Measurements from ENCODE around the gene ZNF507.

Gene ZNF507

GRCh38 chr19:32345261-32346207, at the start of gene ZNF507:
ZNF507 (plus strand) TSS chr19:32345610; CDS start chr19:32352831, 7,221 bp downstream.
- peak; percentile 75 to 78 for DNase-seq (ENCODE audit: low read depth in 2 of 2)

- no peak for DNase-seq (ENCODE audit: low read depth in 2 of 2)
Measured at GRCh38 chr19:32296694-32297093, 48.7 kb upstream of the ZNF507 start.

DNA sequence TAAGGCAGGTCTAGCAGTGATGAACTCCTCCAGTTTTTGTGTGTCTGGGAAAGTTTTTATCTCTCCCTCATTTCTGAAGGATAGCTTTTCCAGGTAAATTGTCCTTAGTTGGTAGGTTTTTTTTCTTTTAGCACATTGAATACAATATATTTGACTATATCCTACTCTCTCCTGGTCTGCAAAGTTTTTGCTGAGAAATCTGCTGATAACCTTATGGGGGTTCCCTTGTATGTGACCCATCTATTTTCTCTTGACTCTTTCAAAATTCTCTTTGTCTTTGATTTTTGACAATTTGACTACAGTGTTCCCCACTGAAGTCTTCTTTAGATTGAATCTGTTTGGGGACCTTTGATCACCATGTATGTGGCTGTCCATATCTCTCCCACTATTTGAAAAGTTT, 42.6 kb upstream of the ZNF507 start:
- DNase-seq (ENCODE audit: low read depth in 2 of 2) = no peak

GRCh38 chr19:32303193-32303592, 42.2 kb upstream of the ZNF507 start:
- no peak for DNase-seq (ENCODE audit: low read depth in 2 of 2)

- no peak for DNase-seq (ENCODE audit: low read depth in 2 of 2)
Measured at GRCh38 chr19:32307591-32307990, 37.8 kb upstream of the ZNF507 start.

DNA sequence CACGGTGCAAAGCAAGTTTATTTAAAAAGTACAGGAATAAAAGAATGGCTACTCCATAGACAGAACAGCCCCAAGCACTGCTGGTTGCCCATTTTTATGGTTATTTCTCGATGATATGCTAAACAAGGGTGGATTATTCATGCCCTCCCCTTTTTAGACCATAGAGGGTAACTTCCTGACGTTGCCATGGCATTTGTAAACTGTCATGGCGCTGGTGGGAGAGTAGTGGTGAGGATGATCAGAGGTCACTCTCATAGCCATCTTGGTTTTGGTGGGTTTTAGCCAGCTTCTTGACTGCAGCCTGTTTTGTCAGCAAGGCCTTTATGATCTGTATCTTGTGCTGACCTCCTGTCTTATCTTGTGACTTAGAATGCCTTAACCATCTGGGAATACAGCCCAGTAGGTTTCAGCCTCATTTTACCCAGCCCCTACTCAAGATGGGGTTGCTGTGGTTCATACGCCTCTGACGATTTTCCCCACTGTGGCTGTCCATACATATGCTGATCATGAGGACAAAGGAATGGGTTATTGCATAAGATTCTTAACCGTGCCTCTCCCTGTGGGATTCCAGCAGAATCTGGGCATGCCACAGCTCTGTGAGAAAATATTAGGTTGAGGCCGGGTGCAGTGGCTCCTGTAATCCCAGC, 36.9 kb upstream of the ZNF507 start:
- no peak for DNase-seq (ENCODE audit: low read depth in 2 of 2)

DNA sequence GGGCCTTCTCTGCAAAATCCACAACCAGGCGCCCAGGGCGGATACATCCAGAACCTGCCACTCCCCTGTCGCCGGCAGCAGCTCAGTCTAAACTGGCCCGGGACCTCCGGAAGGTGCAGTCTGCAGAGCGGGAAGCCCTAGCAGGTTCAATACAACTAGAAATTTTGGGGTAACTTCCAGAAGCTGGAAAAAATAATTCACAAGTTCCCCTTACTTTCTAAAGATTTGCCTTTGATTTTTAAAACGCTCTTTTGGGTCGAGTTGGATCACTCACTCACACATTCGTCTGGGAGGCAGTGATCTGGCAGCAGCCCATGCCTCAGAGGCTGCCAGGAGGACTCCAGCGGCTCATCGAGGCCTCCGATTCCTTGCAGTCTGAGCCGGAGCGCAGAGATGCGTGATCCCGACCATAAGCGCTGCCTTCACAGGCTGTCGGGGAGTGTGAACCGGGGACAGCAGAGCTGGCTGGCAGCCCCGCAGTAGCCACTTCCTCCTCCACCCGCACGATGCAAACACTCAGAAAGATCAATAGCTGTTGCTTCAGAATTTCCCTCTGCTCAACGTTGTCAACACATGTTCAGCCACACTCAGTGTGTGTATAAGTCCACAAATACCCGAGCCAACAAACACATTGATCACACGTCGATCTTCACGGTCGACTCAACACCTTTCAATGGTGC, 35.6 kb upstream of the ZNF507 start:
- no peak for DNase-seq (ENCODE audit: low read depth in 2 of 2)

DNA sequence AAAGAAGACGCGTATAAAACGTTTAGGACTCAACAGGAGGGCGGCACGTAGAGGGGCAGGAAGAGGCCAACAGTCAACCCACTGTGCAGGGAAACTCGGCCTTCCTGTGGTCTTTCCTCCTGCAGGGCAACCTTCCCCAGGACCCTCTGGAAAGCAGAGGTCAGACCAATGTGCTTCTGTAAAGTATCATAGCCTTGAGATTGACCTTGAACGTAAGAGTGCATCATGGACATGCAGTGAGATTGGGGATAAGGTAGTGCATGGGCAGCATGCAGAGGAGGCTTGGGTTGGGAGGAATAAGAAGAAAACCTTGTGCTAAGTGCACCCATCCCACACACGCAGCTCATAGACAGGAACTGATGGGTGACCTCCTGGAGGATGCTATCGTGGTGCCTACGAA, 34.0 kb upstream of the ZNF507 start:
- DNase-seq (ENCODE audit: low read depth in 2 of 2) = no peak

- no peak for DNase-seq (ENCODE audit: low read depth in 2 of 2)
Measured at GRCh38 chr19:32313569-32314265, 31.7 kb upstream of the ZNF507 start.

DNA sequence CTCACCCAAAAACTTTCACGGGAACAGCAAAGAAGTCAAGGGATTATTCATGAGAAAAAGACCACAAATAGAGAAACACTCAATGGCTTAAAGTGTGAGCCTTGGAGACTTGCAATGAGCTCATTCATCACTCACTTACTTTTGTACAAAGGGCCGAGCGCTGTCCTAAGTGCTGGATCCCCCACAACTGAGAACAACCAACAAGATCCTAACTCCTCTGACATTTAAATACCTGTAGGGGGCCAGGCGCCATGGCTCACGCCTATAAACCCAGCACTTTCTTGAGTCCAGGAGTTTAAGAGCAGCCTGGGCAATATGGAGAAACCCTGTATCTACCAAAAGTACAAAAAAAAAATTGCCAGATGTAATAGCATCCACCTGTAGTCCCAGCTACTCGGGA, 29.4 kb upstream of the ZNF507 start:
- no peak for DNase-seq (ENCODE audit: low read depth in 2 of 2)

GRCh38 chr19:32317086-32317485, 28.3 kb upstream of the ZNF507 start:
- no peak for DNase-seq (ENCODE audit: low read depth in 2 of 2)

DNA sequence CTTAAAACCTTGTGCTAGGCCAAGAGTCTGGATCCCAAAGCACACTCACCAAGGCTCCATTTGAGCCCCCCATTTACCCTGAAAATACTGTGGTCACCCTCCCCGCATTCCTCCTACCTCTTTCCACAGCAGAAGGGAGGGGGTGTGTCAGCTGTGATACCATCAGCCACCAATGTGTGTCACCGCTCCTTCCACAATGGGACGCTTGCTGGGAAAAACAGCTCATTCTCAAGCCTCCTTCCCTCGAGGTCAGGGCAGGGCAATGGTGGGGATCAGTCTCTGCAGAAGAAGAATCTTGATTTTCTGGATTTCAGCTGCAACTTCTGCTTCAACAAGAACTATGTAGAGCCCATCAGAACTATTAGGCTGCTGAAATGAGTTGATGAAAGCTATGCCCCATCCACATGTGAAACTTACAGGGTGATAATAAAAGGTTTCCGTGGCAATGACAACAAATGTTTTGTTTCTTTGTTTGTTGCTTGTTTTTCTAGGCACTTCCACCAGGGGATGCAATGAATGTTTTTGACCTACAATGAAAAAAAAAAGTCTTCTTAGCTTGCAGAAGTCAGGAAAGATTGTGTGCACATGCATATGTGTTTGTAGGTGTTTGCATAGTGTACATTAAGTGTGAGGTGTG, 26.4 kb upstream of the ZNF507 start:
- peak in 1 of 2 experiments; percentile 1 for DNase-seq (ENCODE audit: low read depth in 2 of 2)

DNA sequence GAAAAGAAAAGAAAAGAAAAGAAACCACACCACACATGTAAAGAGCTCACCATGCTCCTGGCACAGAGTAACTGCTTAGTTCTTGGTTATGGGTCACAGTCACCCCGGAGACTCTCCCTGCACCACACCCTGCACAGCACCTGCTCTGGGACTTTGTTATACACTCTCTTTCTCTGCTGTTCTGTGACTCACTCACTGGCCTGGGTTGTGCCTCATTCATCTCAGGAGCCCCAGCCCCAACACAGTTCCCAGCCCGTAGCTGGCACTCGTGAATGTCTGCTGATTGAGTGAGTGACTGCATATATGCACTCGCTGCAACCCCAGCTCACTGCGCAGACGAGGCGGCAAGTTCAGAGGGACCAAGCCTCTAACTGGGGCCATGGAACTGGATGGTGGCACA, 22.9 kb upstream of the ZNF507 start:
- no peak for DNase-seq (ENCODE audit: low read depth in 2 of 2)

DNA sequence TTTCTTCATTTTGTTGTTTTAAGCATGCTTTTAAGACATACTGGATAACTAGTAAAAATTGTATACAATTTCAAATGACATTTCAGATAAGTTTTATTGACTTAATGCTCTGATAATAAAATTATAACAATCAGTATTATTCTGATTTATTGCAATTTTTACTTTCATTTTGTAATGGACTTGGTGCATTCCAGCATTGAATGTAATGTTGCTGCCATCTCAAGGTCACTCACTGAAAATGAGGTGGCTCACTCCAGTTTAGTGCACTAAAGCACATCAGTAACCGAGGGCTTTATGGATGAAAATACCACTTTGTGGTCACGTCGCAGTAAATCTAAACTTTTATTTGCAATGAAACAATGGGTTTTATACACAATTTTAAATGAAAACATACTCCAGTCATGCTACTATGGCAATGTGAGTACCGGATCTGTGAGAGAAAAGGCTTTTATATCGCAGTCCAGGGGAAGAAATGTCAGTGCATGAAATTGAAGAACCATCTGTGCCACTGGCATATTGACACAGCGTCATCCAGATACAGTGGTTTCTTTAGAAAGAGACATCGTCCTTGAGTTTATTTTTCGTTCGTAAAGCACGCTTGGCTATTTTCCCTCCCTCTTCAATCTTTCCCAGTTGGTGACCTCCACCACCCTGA, 20.7 kb upstream of the ZNF507 start:
- DNase-seq (ENCODE audit: low read depth in 2 of 2) = no peak

GRCh38 chr19:32330213-32330857, 15.1 kb upstream of the ZNF507 start:
- no peak for DNase-seq (ENCODE audit: low read depth in 2 of 2)

DNA sequence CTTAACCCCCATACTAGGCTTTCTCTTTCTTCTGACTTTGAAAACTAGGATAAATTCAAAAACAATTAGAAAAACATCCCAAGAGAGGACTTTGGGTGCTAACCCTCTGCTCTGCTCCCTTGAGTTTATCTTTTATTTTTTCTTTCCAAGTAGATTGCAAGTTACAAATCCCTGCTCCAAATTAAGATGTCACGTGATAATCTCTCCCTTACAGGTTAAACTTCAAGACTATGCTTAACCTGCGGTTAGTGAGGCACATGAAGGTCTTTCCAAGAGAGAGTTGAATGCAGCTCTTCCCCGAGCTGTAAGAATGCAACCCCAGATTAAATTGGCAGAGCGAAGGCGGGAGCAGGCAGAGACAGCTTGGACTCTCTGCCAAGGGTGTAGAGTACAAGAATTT, 12.2 kb upstream of the ZNF507 start:
- DNase-seq (ENCODE audit: low read depth in 2 of 2) = no peak

DNA sequence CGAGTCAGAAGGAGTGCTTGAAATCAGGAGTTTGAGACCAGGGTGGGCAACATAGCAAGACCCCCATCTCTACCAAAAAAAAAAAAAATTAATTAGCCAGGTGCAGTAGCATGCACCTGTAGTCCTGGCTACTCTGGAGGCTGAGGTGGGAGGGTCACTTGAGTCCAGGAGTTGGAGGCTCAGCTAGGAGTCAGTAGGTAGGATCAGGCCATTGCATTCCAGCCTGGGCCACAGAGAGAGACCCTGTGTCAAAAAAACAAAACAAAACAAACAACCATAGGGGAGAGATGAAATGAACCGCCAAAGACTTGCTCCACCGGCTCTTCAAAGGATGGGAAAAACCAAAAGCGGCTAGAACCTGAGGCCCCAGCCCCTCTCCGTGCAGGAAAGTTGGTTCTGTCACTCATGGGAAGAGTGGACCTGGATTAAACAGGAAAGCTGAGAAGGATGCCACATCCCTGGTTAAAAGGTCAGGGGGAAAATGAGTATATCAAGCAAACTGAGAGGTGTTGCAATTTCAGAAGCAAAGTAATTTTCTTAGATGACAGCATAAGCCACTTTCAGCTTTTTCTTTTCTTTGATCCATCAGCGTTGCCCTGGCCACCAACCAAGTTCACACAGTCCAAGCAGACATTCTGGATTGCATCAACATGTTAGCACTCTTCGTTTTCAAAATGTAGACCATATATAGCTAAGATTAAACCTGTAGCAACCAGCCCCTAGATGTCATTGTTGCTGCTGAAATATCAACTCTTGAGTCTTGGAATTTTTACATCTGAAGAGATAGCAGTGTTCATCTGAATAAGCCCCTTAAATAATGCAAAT, 8.9 kb upstream of the ZNF507 start:
- DNase-seq (ENCODE audit: low read depth in 2 of 2) = no peak

DNA sequence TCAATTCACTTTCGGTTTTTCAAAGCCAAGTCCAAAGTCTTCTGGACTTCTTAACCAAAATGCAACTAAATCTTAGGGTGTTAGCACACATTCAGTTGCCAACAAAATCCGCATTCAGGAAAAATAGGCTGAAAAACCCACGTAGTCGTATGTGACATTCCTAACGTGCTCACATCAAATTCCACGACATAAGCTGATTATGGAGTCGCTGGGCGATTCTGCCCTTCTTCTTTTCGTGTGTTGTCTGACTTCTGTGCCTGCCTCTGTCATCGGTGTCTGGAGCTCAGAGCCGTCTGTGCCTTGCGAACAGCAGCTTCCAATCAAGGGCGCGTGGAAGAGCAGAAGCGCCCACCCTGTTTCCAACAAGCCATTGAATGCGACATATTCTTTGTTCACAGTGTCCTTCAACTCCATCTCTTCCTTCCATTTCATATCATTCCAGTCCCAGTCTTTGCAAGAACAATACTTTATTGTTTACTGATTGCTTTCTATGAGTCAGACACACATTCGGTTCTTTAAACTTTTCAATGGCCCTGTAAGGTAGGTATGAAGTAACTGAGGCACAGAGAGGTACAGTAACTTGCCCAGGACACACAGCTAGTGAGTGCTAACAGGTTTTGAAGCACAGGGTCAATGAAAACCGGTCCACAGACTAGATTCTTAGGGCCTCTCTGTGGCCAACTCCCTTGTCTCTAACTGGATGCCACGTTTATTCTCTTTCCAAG, 8.2 kb upstream of the ZNF507 start:
- DNase-seq (ENCODE audit: low read depth in 2 of 2) = no peak

GRCh38 chr19:32339423-32339822, 6.0 kb upstream of the ZNF507 start:
- no peak for DNase-seq (ENCODE audit: low read depth in 2 of 2)

Measured in stimulated activated CD4-positive, alpha-beta T cell treated with anti-CD3 and anti-CD28 coated beads, Interleukin-12 subunit alpha, Interleukin-12 subunit beta, amount 100 ng/mL, for 24 hours (primary cell).